ENCODE results near the gene ACTN4.
"Not testable (repeated sequence)": the region's sequence is repeated elsewhere in the genome, so short reads cannot be mapped to it uniquely, and the experiment has no call there.

The ACTN4 gene

GRCh38 chr19:38647368-38647965, at the start of gene ACTN4:
TSS of gene ACTN4 (plus strand) at chr19:38647649. CDS start at chr19:38647746, 97 bp downstream.
- peak within 1 kb of the TSS; percentile 77 to 97 for H3K4me3 ChIP-seq (ENCODE audit: low read length in 2 of 2)
- peaks cover 37 to 38% of the 10 kb centered on the region in 2 donors for H3K4me1 ChIP-seq (ENCODE audit: control insufficient read depth in 2 of 2, insufficient read depth in 2 of 2, low read length in 2 of 2)
- H3K36me3 ChIP-seq (ENCODE audit: control insufficient read depth in 2 of 2, insufficient read depth in 2 of 2, low read length in 2 of 2): no peaks in the 10 kb centered on the region
- no peaks in the 10 kb centered on the region for H3K9me3 ChIP-seq (ENCODE audit: control insufficient read depth in 2 of 2, low read length in 2 of 2)
- H3K27me3 ChIP-seq (ENCODE audit: control insufficient read depth in 2 of 2, insufficient read depth in 2 of 2, low read length in 2 of 2): no peaks in the 10 kb centered on the region
- peak within 1 kb of the TSS; percentile 98 to 99 for H3K9ac ChIP-seq (ENCODE audit: low read depth in 1 of 2, low read length in 2 of 2)
- peak within 1 kb of the TSS; percentile 96 to 97 for H3K27ac ChIP-seq (ENCODE audit: low read depth in 2 of 2, low read length in 2 of 2)

DNA sequence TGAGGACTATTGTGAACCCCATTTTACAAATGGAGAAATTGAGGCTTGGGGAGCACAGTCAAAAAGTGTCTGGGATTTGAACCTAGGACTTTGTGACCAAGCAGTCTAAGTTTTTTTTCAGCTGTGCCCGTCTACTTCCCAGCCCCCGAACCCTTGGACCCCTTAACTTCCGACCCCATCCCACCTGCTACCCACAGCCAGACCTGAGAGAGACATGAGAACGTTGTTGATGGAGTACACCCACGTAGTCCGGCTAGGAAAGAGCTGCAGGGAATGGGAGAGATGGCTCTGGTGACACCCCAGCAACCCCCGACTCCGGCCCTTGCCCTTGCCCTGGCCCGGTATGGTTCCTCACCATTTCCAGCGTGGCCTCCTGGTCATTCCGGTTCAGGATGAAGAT, 47.7 kb upstream of the ACTN4 start:
- no peaks in the 10 kb centered on the region for H3K9me3 ChIP-seq (ENCODE audit: control insufficient read depth in 2 of 2, low read length in 2 of 2)
- no peaks in the 10 kb centered on the region for H3K4me1 ChIP-seq (ENCODE audit: control insufficient read depth in 2 of 2, insufficient read depth in 2 of 2, low read length in 2 of 2)
- no peaks in the 10 kb centered on the region for H3K36me3 ChIP-seq (ENCODE audit: control insufficient read depth in 2 of 2, insufficient read depth in 2 of 2, low read length in 2 of 2)
- no peak overlapping the region for H3K4me3 ChIP-seq (ENCODE audit: low read length in 2 of 2)
- H3K9ac ChIP-seq (ENCODE audit: low read depth in 1 of 2, low read length in 2 of 2): no peak overlapping the region
- H3K27me3 ChIP-seq (ENCODE audit: control insufficient read depth in 2 of 2, insufficient read depth in 2 of 2, low read length in 2 of 2): peaks cover 0 to 2% of the 10 kb centered on the region in 2 donors
- no peak overlapping the region for H3K27ac ChIP-seq (ENCODE audit: low read depth in 2 of 2, low read length in 2 of 2)

DNA sequence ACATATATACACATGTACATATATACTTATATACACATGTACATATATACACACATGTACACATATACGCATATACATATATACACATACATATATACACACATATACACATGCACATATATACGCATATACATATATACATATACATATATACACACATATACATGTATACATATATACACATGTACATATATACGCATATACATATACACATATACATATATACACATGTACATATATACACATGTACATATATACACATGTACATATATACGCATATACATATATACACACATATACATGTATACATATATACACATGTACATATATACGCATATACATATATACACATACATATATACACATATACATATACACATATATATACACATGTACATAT, 44.6 kb upstream of the ACTN4 start:
- H3K9me3 ChIP-seq (ENCODE audit: control insufficient read depth in 2 of 2, low read length in 2 of 2); H3K9ac ChIP-seq (ENCODE audit: low read depth in 1 of 2, low read length in 2 of 2); H3K4me3 ChIP-seq (ENCODE audit: low read length in 2 of 2); H3K27ac ChIP-seq (ENCODE audit: low read depth in 2 of 2, low read length in 2 of 2); H3K27me3 ChIP-seq (ENCODE audit: control insufficient read depth in 2 of 2, insufficient read depth in 2 of 2, low read length in 2 of 2); H3K4me1 ChIP-seq (ENCODE audit: control insufficient read depth in 2 of 2, insufficient read depth in 2 of 2, low read length in 2 of 2); H3K36me3 ChIP-seq (ENCODE audit: control insufficient read depth in 2 of 2, insufficient read depth in 2 of 2, low read length in 2 of 2): not testable (repeated sequence)

- no peak overlapping the region for H3K9ac ChIP-seq (ENCODE audit: low read depth in 1 of 2, low read length in 2 of 2)
Measured at GRCh38 chr19:38606131-38606530, 41.3 kb upstream of the ACTN4 start.

GRCh38 chr19:38614289-38614688, 33.2 kb upstream of the ACTN4 start:
- peaks cover 4 to 8% of the 10 kb centered on the region in 2 donors for H3K4me1 ChIP-seq (ENCODE audit: control insufficient read depth in 2 of 2, insufficient read depth in 2 of 2, low read length in 2 of 2)
- peaks cover 0 to 11% of the 10 kb centered on the region in 2 donors for H3K36me3 ChIP-seq (ENCODE audit: control insufficient read depth in 2 of 2, insufficient read depth in 2 of 2, low read length in 2 of 2)
- no peaks in the 10 kb centered on the region for H3K27me3 ChIP-seq (ENCODE audit: control insufficient read depth in 2 of 2, insufficient read depth in 2 of 2, low read length in 2 of 2)
- no peak overlapping the region for H3K9ac ChIP-seq (ENCODE audit: low read depth in 1 of 2, low read length in 2 of 2)
- H3K4me3 ChIP-seq (ENCODE audit: low read length in 2 of 2): no peak overlapping the region
- no peak overlapping the region for H3K27ac ChIP-seq (ENCODE audit: low read depth in 2 of 2, low read length in 2 of 2)
- H3K9me3 ChIP-seq (ENCODE audit: control insufficient read depth in 2 of 2, low read length in 2 of 2): no peaks in the 10 kb centered on the region

More at GRCh38 chr19:38606131-38606530, 41.3 kb upstream of the ACTN4 start:
- Histone ChIP-seq H3K4me1 (ENCODE audit: control insufficient read depth in 2 of 2, insufficient read depth in 2 of 2, low read length in 2 of 2) (no peaks in the 10 kb centered on the region), H3K9me3 (ENCODE audit: control insufficient read depth in 2 of 2, low read length in 2 of 2) (no peaks in the 10 kb centered on the region), H3K4me3 (ENCODE audit: low read length in 2 of 2) (no peak overlapping the region), H3K27me3 (ENCODE audit: control insufficient read depth in 2 of 2, insufficient read depth in 2 of 2, low read length in 2 of 2) (no peaks in the 10 kb centered on the region), H3K27ac (ENCODE audit: low read depth in 2 of 2, low read length in 2 of 2) (no peak overlapping the region), H3K36me3 (ENCODE audit: control insufficient read depth in 2 of 2, insufficient read depth in 2 of 2, low read length in 2 of 2) (peaks cover 0 to 7% of the 10 kb centered on the region in 2 donors)

DNA sequence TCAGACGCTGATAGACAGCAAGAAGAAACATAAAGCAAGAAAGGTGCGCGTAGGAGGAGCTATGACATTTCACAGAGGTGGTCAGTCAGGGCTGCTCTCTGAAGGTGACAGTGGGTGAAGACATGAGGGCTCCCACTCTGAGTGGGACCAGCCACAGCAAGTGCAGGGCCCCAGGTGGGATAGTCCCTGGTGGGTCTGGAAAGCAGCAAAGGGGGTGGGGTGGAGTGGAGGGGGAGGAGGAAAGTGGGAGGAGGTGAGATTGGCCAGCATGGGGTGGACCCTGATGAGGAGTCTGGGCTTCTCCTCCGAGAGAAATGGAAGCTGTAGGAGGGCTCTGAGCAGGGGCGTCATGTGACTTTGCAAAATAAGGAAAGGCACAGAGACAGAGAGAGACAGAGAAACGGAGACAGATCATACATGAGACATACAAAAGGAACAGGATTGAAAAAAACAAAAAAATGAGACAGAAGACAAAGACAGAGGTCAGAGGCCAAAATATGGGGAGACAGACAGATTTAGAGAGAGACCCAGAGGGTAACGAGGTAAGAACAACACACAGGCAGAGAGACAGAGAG, 32.4 kb upstream of the ACTN4 start:
- H3K27me3 ChIP-seq (ENCODE audit: control insufficient read depth in 2 of 2, insufficient read depth in 2 of 2, low read length in 2 of 2): no peaks in the 10 kb centered on the region
- H3K9me3 ChIP-seq (ENCODE audit: control insufficient read depth in 2 of 2, low read length in 2 of 2): no peaks in the 10 kb centered on the region
- H3K9ac ChIP-seq (ENCODE audit: low read depth in 1 of 2, low read length in 2 of 2): no peak overlapping the region
- peaks cover under 1 to 8% of the 10 kb centered on the region in 2 donors for H3K36me3 ChIP-seq (ENCODE audit: control insufficient read depth in 2 of 2, insufficient read depth in 2 of 2, low read length in 2 of 2)
- H3K4me1 ChIP-seq (ENCODE audit: control insufficient read depth in 2 of 2, insufficient read depth in 2 of 2, low read length in 2 of 2): peaks cover 12 to 15% of the 10 kb centered on the region in 2 donors
- no peak overlapping the region for H3K4me3 ChIP-seq (ENCODE audit: low read length in 2 of 2)
- H3K27ac ChIP-seq (ENCODE audit: low read depth in 2 of 2, low read length in 2 of 2): no peak overlapping the region

DNA sequence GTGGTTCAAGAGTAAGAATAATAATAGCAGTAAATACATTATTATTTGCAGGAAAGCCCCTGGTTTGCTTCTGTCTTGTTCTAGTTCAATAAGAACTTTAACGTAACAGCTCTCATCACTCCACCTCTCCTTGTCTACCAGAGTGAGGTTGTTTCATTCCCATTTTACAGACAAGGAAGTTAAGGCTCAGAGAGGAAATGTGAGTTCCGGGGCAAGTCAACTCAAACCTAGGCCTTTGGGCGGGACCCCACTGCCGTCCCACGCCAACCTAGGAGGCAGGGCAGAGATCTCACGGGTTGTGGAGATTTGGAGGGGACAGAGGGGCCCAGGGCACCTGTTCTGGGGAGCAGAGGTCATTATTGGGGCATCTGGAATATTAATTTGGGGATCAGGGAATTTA, 31.2 kb upstream of the ACTN4 start:
- Histone ChIP-seq H3K27me3 (ENCODE audit: control insufficient read depth in 2 of 2, insufficient read depth in 2 of 2, low read length in 2 of 2) (no peaks in the 10 kb centered on the region), H3K27ac (ENCODE audit: low read depth in 2 of 2, low read length in 2 of 2) (no peak overlapping the region), H3K4me3 (ENCODE audit: low read length in 2 of 2) (no peak overlapping the region), H3K9ac (ENCODE audit: low read depth in 1 of 2, low read length in 2 of 2) (no peak overlapping the region), H3K9me3 (ENCODE audit: control insufficient read depth in 2 of 2, low read length in 2 of 2) (no peaks in the 10 kb centered on the region), H3K36me3 (ENCODE audit: control insufficient read depth in 2 of 2, insufficient read depth in 2 of 2, low read length in 2 of 2) (peaks cover 8 to 9% of the 10 kb centered on the region in 2 donors), H3K4me1 (ENCODE audit: control insufficient read depth in 2 of 2, insufficient read depth in 2 of 2, low read length in 2 of 2) (peaks cover 16 to 18% of the 10 kb centered on the region in 2 donors)

GRCh38 chr19:38617283-38617763, 30.1 kb upstream of the ACTN4 start:
- Histone ChIP-seq H3K27ac (ENCODE audit: low read depth in 2 of 2, low read length in 2 of 2) (peak overlapping the region in 1 of 2 donors; percentile 84), H3K9ac (ENCODE audit: low read depth in 1 of 2, low read length in 2 of 2) (peak overlapping the region; percentile 32 to 47), H3K9me3 (ENCODE audit: control insufficient read depth in 2 of 2, low read length in 2 of 2) (no peaks in the 10 kb centered on the region), H3K27me3 (ENCODE audit: control insufficient read depth in 2 of 2, insufficient read depth in 2 of 2, low read length in 2 of 2) (no peaks in the 10 kb centered on the region), H3K4me1 (ENCODE audit: control insufficient read depth in 2 of 2, insufficient read depth in 2 of 2, low read length in 2 of 2) (peaks cover 16 to 18% of the 10 kb centered on the region in 2 donors), H3K36me3 (ENCODE audit: control insufficient read depth in 2 of 2, insufficient read depth in 2 of 2, low read length in 2 of 2) (peaks cover 13 to 19% of the 10 kb centered on the region in 2 donors), H3K4me3 (ENCODE audit: low read length in 2 of 2) (peak overlapping the region; percentile 37 to 100)

GRCh38 chr19:38617764-38618589, 29.5 kb upstream of the ACTN4 start, which contains the start of gene MAP4K1:
TSS of gene MAP4K1 (minus strand) at chr19:38617953. CDS start at chr19:38617895, 58 bp downstream.
- Histone ChIP-seq H3K27me3 (ENCODE audit: control insufficient read depth in 2 of 2, insufficient read depth in 2 of 2, low read length in 2 of 2) (no peaks in the 10 kb centered on the region), H3K27ac (ENCODE audit: low read depth in 2 of 2, low read length in 2 of 2) (peak within 1 kb of the TSS; percentile 16 to 84), H3K4me3 (ENCODE audit: low read length in 2 of 2) (peak within 1 kb of the TSS; percentile 65 to 100), H3K4me1 (ENCODE audit: control insufficient read depth in 2 of 2, insufficient read depth in 2 of 2, low read length in 2 of 2) (peaks cover 16 to 18% of the 10 kb centered on the region in 2 donors), H3K9me3 (ENCODE audit: control insufficient read depth in 2 of 2, low read length in 2 of 2) (no peaks in the 10 kb centered on the region), H3K36me3 (ENCODE audit: control insufficient read depth in 2 of 2, insufficient read depth in 2 of 2, low read length in 2 of 2) (peaks cover 13 to 21% of the 10 kb centered on the region in 2 donors), H3K9ac (ENCODE audit: low read depth in 1 of 2, low read length in 2 of 2) (peak within 1 kb of the TSS; percentile 50 to 80)
